ENCODE results near the gene PIK3R2.

- no peak for TF ChIP-seq CTCF (IDR thresholded peaks at IDR 0.05; ENCODE audit: low read depth, low read length, missing input control)
- no peak for TF ChIP-seq EGR1 (IDR thresholded peaks at IDR 0.05; ENCODE audit: low read depth in 2 of 2)
- no peak for TF ChIP-seq SP1 (IDR thresholded peaks at IDR 0.05)
- TF ChIP-seq YY1 (IDR thresholded peaks at IDR 0.05) = no peak
- no peak for TF ChIP-seq GABPA (IDR thresholded peaks at IDR 0.05 in 1 of 2, conservative IDR thresholded peaks at IDR 0.05 in 1 of 2)
- TF ChIP-seq REST (IDR thresholded peaks at IDR 0.05) = no peak
- TF ChIP-seq RXRA (IDR thresholded peaks at IDR 0.05) = no peak
- no peak for TF ChIP-seq RAD21 (IDR thresholded peaks at IDR 0.05)
Observed at GRCh38 chr19:18131841-18132596, 20.9 kb upstream of the PIK3R2 start.
